H9 (cell line): ENCODE data around the gene C2orf92. TPM values are rescaled to one million over a fixed set of nuclear protein-coding genes. Genes with fewer than 3 reads are reported as not detected.
A peak's percentile ranks its signal among the peaks of the same experiment; 100 is the strongest.

ENCODE experiments used
- DNase-seq: peaks from one replicate; pipeline ENCODE4 v3.0.0-alpha.2; 2017
- H2AFZ ChIP-seq: one replicate; pipeline ENCODE4 v1.6.1; 2013; ENCODE audit warnings: mild to moderate bottlenecking, low read length, control low read depth, moderate library complexity
- H2AK5ac ChIP-seq: 2 replicates; pipeline ENCODE4 v1.6.1; 2013; ENCODE audit warnings: low read length, control low read depth, mixed read lengths; ENCODE audit not compliant: insufficient read length
- H2BK120ac ChIP-seq: one replicate; pipeline ENCODE4 v1.6.1; 2013; ENCODE audit warnings: low read depth, mild to moderate bottlenecking, low read length, control low read depth, inconsistent platforms; ENCODE audit not compliant: poor library complexity, severe bottlenecking
- H2BK12ac ChIP-seq: 2 replicates; pipeline ENCODE4 v1.6.1; 2013; ENCODE audit warnings: low read length, control low read depth, mixed read lengths, low read depth; ENCODE audit not compliant: insufficient read length
- H2BK15ac ChIP-seq: 2 replicates; pipeline ENCODE4 v1.6.1; 2013; ENCODE audit warnings: low read depth, low read length, control low read depth
- H2BK20ac ChIP-seq: one replicate; pipeline ENCODE4 v1.6.1; 2013; ENCODE audit warnings: low read depth, mild to moderate bottlenecking, low read length, control low read depth, inconsistent platforms; ENCODE audit not compliant: poor library complexity, severe bottlenecking
- H2BK5ac ChIP-seq: 2 replicates; pipeline ENCODE4 v1.6.1; 2013; ENCODE audit warnings: low read length, control low read depth, mixed read lengths; ENCODE audit not compliant: insufficient read length
- H3K14ac ChIP-seq: 2 replicates; pipeline ENCODE4 v1.6.1; 2013; ENCODE audit warnings: low read length, control low read depth; ENCODE audit not compliant: insufficient read depth
- H3K18ac ChIP-seq: 2 replicates; pipeline ENCODE4 v1.6.1; 2013; ENCODE audit warnings: low read depth, mild to moderate bottlenecking, mixed read lengths, low read length, control low read depth; ENCODE audit not compliant: insufficient read length
- H3K23ac ChIP-seq: 2 replicates; pipeline ENCODE4 v1.6.1; 2013; ENCODE audit warnings: low read length, control low read depth, mixed read lengths, low read depth; ENCODE audit not compliant: insufficient read length
- H3K23me2 ChIP-seq: 2 replicates; pipeline ENCODE4 v1.6.1; 2013; ENCODE audit warnings: low read depth, mild to moderate bottlenecking, mixed read lengths, low read length, control low read depth; ENCODE audit not compliant: insufficient read length, poor library complexity, severe bottlenecking
- H3K27ac ChIP-seq: 2 replicates; pipeline ENCODE4 v1.5.1; 2013; ENCODE audit warnings: low read length, control low read depth, mixed read lengths, low read depth; ENCODE audit not compliant: insufficient read length
- H3K27me3 ChIP-seq: 2 replicates; pipeline ENCODE4 v1.6.1; 2013; ENCODE audit warnings: low read length, control low read depth, inconsistent platforms; ENCODE audit not compliant: insufficient read depth
- H3K4ac ChIP-seq: 2 replicates; pipeline ENCODE4 v1.6.1; 2013; ENCODE audit warnings: low read depth, mild to moderate bottlenecking, control low read depth, inconsistent platforms, low read length, moderate library complexity
- H3K4me1 ChIP-seq: 2 replicates; pipeline ENCODE4 v1.6.1; 2013; ENCODE audit warnings: low read length, control low read depth, inconsistent platforms; ENCODE audit not compliant: insufficient read depth
- H3K4me2 ChIP-seq: 2 replicates; pipeline ENCODE4 v1.6.1; 2013; ENCODE audit warnings: low read length, control low read depth, mixed read lengths; ENCODE audit not compliant: insufficient read length, insufficient read depth
- H3K56ac ChIP-seq: 2 replicates; pipeline ENCODE4 v1.6.1; 2013; ENCODE audit warnings: low read depth, mild to moderate bottlenecking, mixed read lengths, low read length, control low read depth; ENCODE audit not compliant: insufficient read length
- H3K79me1 ChIP-seq: 2 replicates; pipeline ENCODE4 v1.6.1; 2013; ENCODE audit warnings: low read depth, mild to moderate bottlenecking, moderate library complexity, low read length, control low read depth, inconsistent platforms; ENCODE audit not compliant: insufficient read depth, poor library complexity, severe bottlenecking
- H3K79me2 ChIP-seq: 2 replicates; pipeline ENCODE4 v1.6.1; 2013; ENCODE audit warnings: low read length, control low read depth, inconsistent platforms; ENCODE audit not compliant: insufficient read depth
- H3K9ac ChIP-seq: 2 replicates; pipeline ENCODE4 v1.6.1; 2013; ENCODE audit warnings: low read length, control low read depth, mixed read lengths; ENCODE audit not compliant: insufficient read length; ENCODE audit errors: extremely low read depth
- H3K9me3 ChIP-seq: one replicate; pipeline ENCODE4 v1.6.1; 2013; ENCODE audit warnings: low read depth, low read length, inconsistent platforms; ENCODE audit not compliant: control insufficient read depth
- H3T11ph ChIP-seq: one replicate; pipeline ENCODE4 v1.6.1; 2013; ENCODE audit warnings: mild to moderate bottlenecking, low read length, control low read depth, inconsistent platforms
- H4K20me1 ChIP-seq: one replicate; pipeline ENCODE4 v1.6.1; 2013; ENCODE audit not compliant: control insufficient read depth, insufficient read length, insufficient read depth
- H4K5ac ChIP-seq: 2 replicates; pipeline ENCODE4 v1.6.1; 2013; ENCODE audit warnings: low read depth, mild to moderate bottlenecking, mixed read lengths, low read length, control low read depth; ENCODE audit not compliant: insufficient read length
- H4K8ac ChIP-seq: replicated peaks from 2 replicates; pipeline ENCODE4 v1.6.1; 2013; ENCODE audit warnings: low read length, control low read depth, mixed read lengths, low read depth; ENCODE audit not compliant: insufficient read length
- H4K91ac ChIP-seq: 2 replicates; pipeline ENCODE4 v1.6.1; 2013; ENCODE audit warnings: low read depth, mild to moderate bottlenecking, moderate library complexity, mixed read lengths, low read length, control low read depth; ENCODE audit not compliant: insufficient read length
- H3K27ac Mint-ChIP-seq, 3 experiments: 2 replicates in 2 of 3; 3 replicates in 1 of 3; pipeline ENCODE4 v1.8.0; 2020 to 2021; ENCODE audit warnings: mixed read lengths in 3 of 3, mild to moderate bottlenecking in 1 of 3, moderate library complexity in 1 of 3
- H3K27me3 Mint-ChIP-seq: 2 replicates; pipeline ENCODE4 v1.8.0; 2021; ENCODE audit warnings: low read depth, mild to moderate bottlenecking, moderate library complexity, mixed read lengths
- H3K36me3 Mint-ChIP-seq, 3 experiments: 2 replicates in 2 of 3; 3 replicates in 1 of 3; pipeline ENCODE4 v1.8.0; 2020 to 2021; ENCODE audit warnings: low read depth in 3 of 3, mixed read lengths in 3 of 3; ENCODE audit not compliant: insufficient read depth in 1 of 3
- H3K4me1 Mint-ChIP-seq, 2 experiments: 2 replicates each; pipeline ENCODE4 v1.8.0; 2020; ENCODE audit warnings: mixed read lengths in 2 of 2
- H3K4me3 Mint-ChIP-seq, 2 experiments: 2 replicates in 1 of 2; 3 replicates in 1 of 2; pipeline ENCODE4 v1.8.0; 2020 to 2021; ENCODE audit warnings: mild to moderate bottlenecking in 2 of 2, mixed read lengths in 2 of 2, moderate library complexity in 1 of 2
- H3K9me3 Mint-ChIP-seq, 2 experiments: 2 replicates in 1 of 2; 3 replicates in 1 of 2; pipeline ENCODE4 v1.8.0; 2020; ENCODE audit warnings: mild to moderate bottlenecking in 2 of 2, mixed read lengths in 2 of 2, moderate library complexity in 1 of 2
- WGBS: extraction: QIAGEN DNeasy Blood & Tissue Kit; methylation state at CpG from one replicate; pipeline ENCODE4 v1.1.7; 2013; ENCODE audit warnings: missing lambda C conversion rate, low lambda C conversion rate, mixed read lengths; ENCODE audit not compliant: insufficient read length; ENCODE audit errors: extremely low coverage; 5-methylcytosine and 5-hydroxymethylcytosine counted together
- total RNA-seq: library from RNA; stranded (reverse); gene quantifications from 2 replicates; pipeline ENCODE4 v1.2.1, GENCODE V29; 2021
- TF ChIP-seq, protein P1 (sequence below): fragments of 200-600 bp; sonication (generic); conservative IDR thresholded peaks from 3 replicates; pipeline ENCODE4 v1.8.0; 2021; ENCODE audit warnings: antibody characterized with exemption, mild to moderate bottlenecking

Gene C2orf92
- total RNA-seq, 1 experiment from 2014 or later, result 7.3 TPM

- Histone ChIP-seq H3K4me1 (no peaks in the 10 kb centered on the region; the same call in 1 of the 2 replicates), H3K27ac (peak within 1 kb of the TSS; percentile 70), H3K4me2 (peak within 1 kb of the TSS; percentile 99), H3K79me2 (peaks cover 4% of the 10 kb centered on the region; the same call in 1 of the 2 replicates), H2BK120ac (no peak within 1 kb of the TSS), H4K5ac (no peak within 1 kb of the TSS), H2BK20ac (no peak within 1 kb of the TSS), H3T11ph (no peak within 1 kb of the TSS), H3K4ac (no peak within 1 kb of the TSS; the same call in 1 of the 2 replicates), H2BK12ac (no peak within 1 kb of the TSS), H2AK5ac (no peak within 1 kb of the TSS), H3K14ac (peak within 1 kb of the TSS; percentile 98), H3K23me2 (peaks cover 12% of the 10 kb centered on the region), H3K9me3 (no peaks in the 10 kb centered on the region), H3K27me3 (no peaks in the 10 kb centered on the region), H3K79me1 (peaks cover 4% of the 10 kb centered on the region), H3K56ac (no peak within 1 kb of the TSS), H4K91ac (no peak within 1 kb of the TSS), H3K23ac (no peak within 1 kb of the TSS), H4K20me1 (no peaks in the 10 kb centered on the region), H3K9ac (peak within 1 kb of the TSS; percentile 86), H2BK15ac (no peak within 1 kb of the TSS), H2BK5ac (no peak within 1 kb of the TSS), H4K8ac (no peak within 1 kb of the TSS), H2AFZ (peak within 1 kb of the TSS; percentile 34), H3K18ac (peak within 1 kb of the TSS; percentile 96)
- peak within 1 kb of the TSS; percentile 96 to 98 (median 97) for H3K27ac Mint-ChIP-seq
- DNase-seq, result peak; percentile 99
- WGBS, result no CpG with 5 or more reads among the region's 60 CpGs
- H3K36me3 Mint-ChIP-seq, result peaks cover 5 to 11% (median 6%) of the 10 kb centered on the region in 3 experiments; a peak in 4 of 7 replicates
- H3K9me3 Mint-ChIP-seq, result no peaks in the 10 kb centered on the region; a peak in 1 of 5 replicates
- peak within 1 kb of the TSS; percentile 90 to 92 for H3K4me3 Mint-ChIP-seq
- peaks cover 18 to 19% of the 10 kb centered on the region in 2 experiments for H3K4me1 Mint-ChIP-seq
- H3K27me3 Mint-ChIP-seq, result no peaks in the 10 kb centered on the region
- TF ChIP-seq, protein P1, sequence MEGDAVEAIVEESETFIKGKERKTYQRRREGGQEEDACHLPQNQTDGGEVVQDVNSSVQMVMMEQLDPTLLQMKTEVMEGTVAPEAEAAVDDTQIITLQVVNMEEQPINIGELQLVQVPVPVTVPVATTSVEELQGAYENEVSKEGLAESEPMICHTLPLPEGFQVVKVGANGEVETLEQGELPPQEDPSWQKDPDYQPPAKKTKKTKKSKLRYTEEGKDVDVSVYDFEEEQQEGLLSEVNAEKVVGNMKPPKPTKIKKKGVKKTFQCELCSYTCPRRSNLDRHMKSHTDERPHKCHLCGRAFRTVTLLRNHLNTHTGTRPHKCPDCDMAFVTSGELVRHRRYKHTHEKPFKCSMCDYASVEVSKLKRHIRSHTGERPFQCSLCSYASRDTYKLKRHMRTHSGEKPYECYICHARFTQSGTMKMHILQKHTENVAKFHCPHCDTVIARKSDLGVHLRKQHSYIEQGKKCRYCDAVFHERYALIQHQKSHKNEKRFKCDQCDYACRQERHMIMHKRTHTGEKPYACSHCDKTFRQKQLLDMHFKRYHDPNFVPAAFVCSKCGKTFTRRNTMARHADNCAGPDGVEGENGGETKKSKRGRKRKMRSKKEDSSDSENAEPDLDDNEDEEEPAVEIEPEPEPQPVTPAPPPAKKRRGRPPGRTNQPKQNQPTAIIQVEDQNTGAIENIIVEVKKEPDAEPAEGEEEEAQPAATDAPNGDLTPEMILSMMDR, result peak; percentile 71
Observed at GRCh38 chr2:97663962-97664635, 5.4 kb upstream of the C2orf92 start, which contains the start of gene ACTR1B. Gene ACTR1B (minus strand): TSS chr2:97664044. CDS start chr2:97663890, 154 bp downstream.
